Embryonic facial prominence (tissue), 1 donor: Measurements from ENCODE around the gene ABCB9.

Source experiments
- DNase-seq: peaks from one replicate; pipeline ENCODE4 v3.0.0-alpha.2; 2016; ENCODE audit errors: extremely low spot score

The ABCB9 gene

DNA sequence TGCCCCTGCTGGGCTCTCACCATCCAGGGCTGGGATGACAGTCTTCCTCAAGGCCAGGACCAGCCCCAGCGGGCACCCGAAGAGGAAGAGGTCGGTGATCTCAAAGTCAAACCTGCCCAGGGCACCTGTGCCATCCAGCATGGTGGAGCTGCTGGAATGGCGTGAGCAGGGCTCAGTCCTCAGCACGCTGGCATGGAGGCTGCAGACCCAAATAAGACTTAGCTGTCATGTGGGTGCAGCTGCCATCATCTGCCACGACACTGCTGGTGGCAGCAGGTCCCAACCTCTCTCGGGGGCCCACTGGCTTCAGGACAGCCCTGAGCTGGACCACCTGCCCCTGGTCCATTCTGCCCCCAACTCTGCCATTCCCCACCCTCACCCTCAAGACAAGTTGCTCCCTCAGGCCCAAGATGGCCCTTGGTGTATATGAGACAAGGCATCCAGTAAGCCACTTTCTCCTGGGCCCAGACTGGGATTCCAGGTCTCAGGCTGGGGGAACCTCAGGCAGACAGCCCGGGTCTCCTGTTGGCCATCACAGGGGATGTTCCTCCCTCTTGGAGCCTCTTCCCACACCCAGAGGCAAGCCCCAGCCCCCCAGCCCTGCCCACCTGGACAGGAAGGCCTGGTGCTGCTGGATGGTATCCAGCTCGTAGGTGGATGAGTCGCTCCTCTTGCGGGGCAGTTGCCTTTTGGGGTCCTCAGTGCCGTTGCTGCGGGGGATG, 28.7 kb upstream of the ABCB9 start:
- no peak for DNase-seq

DNA sequence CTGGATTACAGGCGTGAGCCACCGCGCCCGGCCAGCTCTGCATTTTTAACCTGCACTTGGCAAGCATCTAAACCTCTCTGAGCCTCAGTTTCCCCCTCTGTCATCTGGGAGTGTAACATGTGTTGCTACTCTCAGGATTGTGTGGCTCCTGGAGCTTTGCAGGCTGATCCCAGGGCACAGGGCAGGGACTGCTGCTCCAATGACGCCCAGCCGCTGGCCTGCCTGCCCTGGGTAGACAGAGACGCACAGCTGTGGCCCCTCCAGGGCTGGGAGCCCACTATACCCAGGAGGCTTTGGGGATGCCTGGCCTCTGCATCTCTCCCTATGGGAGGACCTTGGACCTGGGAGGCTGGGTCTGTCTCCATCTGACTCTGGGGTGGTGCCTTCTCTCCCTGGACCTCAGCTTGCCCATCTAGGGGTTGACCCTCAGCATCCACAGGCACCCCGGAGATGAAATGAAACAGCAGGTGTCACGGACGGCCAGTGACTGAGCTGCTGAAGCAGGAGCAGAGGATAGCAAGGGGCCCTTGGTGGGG, 27.9 kb upstream of the ABCB9 start:
- no peak for DNase-seq

DNA sequence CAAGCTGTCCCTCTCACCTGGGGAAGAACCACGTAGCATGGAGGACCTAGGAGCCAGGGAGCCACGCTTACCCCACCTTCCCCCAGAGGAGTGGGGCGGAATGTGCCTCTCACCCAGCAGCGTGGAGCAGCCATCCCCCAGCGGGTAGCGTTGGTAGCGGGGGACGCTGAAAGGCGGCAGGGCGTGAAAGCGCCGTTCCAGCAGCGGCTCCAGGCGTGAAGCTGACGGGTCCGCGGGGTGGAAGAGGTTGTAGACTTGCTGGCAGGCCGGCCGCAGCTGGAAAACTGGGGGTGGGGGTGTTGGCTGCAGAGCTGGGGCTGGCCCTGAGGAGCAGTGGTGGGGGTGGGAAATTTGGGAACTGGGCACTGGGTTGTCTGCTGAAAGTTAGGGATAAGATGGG, 26.1 kb upstream of the ABCB9 start:
- DNase-seq = no peak

DNA sequence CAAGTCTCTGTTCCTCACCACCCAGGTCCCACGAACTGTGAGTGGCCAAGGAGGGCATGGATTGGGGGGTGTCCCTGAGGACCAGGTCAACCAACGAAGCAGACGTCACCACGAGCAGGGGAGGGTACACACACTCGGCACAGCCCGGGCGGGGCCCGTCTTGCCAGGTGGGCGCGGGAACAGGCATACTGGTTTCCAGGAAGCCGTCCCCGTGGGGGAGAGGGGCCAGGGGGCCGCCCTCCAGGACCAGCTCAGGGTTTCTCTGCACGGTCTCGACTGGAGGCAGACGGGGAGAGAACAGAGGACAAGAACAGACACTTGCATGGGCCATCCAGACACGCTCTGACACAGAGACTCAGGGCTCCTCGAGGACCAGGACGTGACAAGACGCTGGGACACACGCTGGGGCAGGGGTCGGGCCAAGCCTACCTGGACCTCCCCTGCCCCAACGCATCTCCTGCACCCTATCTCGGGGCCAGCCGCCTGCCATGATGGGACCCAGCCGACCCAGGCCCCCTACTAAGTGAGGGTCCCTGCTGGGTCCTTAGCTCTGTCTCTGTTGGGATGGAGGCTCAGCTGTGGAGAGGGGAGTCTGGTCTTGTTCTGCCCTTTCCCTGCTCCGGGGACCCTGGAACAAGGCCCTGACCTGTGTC, 25.5 kb upstream of the ABCB9 start:
- no peak for DNase-seq

DNA sequence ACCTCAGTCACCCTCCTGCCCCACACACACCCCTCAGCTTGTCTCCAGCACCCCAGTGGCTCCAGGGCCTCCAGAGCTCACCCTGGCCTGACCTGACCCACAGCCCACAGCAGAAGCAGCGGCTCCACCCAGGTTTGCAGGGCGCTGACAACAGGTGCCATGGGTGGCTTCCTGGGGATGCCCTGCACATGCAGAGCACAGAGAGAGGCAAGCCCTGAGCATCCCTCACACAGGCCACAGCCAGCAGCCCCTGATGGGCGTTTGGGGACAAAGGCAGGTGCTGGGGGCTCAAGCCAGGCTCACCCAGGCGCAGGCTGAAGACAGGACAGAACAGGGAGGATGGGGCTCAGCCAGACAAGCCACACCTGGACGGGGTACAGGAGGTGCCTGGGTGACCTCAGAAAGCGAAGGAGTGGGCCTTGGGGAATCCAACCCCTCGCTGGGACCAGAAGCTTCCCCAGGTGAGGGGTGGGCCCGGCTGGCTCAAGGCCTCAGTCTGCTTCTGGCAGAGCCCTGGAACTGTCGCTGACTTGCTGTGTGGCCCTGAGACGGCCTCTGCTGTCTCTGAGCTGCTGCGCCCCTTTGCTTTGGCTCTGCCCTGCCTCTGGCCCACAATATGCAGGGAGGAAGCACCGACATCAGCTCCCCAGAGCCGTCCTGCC, 24.8 kb upstream of the ABCB9 start:
- no peak for DNase-seq

DNA sequence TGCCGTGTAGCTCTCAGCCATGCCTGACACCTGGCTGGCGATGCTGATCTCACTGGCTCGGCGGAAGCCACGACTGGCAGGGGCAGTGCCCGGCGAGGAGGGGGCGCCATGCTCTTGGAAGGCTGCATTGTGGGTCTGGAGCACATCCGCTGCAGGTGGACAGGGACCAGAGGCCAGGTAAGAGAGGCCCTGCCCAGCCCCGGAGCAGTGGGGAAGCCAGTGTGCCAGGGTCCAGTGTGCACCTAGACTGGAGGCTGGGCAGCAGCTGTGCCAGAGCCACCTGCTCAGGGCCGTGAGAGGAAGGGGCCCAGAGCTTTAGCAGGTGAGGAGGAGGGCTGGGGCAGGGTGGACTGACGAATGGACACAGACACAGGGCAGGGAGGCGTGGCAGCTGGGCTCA, 24.3 kb upstream of the ABCB9 start:
- DNase-seq = no peak

DNA sequence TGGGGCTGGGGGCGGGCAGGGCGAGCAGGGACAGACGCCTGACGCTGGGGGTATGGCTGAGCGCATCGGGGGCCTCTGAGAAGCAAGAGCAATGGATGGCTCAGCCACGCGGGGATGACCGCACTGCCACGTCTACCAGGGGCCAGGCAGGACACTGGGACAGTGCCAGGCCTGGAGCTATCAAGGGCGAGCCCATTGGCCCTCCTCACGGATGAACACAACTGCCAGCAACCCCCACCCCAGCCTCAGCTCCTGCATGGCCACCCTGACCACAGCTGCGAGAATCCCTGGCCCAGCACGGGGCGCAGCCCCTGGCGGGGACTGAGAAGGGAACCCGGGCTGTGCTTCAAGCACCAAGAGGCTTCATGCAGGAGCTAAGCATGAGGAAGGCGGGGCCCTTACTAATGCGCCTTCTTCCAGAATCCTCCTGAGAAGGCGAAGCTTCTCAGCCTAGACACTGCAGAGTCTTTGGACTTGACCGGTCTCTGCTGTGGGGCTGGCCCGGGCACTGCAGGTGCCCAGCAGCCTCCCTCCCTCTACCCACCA, 23.7 kb upstream of the ABCB9 start:
- DNase-seq = no peak

DNA sequence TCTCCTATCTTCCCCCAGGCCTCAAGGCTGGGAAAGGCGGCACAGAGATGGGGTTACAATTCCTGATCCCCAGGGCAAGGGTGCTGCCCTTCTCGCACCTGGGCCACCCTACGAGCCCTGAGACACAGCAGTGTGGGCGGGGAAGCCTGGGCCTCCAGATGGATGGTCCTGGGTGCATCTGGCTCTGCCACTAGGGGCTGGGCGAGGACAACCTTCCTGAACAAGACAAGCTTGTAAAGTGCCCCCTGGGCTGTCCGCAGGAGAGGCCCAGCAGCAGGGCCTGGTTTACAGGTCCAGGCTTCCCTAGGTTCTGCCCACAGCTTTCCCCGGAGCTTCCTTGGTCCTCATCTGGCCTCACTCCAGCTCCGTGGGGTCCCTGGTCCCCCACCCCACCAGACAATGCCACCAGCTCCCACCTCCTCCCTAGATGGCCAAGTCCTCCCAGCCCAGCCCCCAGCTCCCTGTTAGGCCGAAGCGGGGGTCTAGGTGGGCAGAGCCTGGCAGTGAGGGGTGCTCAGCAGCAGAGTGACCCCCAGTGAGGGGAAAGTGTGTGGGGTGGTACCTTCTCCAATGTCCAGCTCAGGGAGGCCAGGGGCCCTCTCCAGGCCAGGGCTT, 23.1 kb upstream of the ABCB9 start:
- DNase-seq = no peak

DNA sequence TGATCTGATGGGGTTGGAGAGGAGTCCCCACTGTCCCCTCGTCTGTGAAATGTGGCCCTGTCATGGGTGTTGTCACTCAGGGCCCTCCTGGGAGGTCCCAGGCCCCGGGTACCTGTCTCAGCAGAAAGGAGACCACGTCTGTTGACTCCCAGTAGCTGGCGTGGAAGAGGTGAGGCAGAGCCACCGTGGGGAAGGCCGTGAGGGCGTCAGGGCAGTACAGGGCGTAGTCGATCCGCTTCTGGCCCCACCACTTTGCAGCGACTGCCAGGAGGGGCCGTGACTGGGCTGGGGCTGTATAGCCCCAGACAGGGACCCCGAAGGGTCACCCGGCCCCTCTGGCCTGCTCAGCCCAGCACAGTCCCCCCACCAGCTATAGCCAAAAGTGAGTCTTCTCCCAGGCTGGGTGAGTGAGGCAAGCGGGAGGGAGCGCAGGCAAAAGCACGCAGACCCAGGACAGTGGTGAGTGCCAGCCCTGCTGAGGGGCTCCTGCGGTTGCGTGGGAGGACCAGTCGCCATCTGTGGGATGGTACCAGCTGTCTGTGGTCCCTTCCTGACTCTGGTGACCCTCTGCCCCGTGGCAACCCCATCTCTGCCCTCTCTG, 22.4 kb upstream of the ABCB9 start:
- no peak for DNase-seq

DNA sequence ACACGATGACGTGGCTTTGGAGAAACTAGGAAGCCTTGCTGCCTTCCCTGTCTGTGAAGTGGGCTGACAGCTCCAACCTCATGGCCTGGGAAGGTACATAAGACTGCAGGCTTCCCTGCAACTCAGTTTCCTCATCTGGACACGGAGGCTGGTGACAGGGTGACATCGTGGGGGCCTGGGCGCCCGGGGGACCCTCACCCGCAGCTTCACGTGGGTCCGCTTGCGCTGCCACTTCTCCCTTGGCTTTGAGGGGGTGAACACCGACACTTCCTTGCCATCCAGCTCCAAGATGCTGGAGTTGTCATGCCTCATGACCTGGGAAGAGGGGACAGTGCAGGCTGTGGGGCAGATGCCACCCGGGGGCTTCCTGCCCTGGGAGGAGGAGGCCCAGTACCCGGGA, 21.8 kb upstream of the ABCB9 start:
- DNase-seq = no peak

DNA sequence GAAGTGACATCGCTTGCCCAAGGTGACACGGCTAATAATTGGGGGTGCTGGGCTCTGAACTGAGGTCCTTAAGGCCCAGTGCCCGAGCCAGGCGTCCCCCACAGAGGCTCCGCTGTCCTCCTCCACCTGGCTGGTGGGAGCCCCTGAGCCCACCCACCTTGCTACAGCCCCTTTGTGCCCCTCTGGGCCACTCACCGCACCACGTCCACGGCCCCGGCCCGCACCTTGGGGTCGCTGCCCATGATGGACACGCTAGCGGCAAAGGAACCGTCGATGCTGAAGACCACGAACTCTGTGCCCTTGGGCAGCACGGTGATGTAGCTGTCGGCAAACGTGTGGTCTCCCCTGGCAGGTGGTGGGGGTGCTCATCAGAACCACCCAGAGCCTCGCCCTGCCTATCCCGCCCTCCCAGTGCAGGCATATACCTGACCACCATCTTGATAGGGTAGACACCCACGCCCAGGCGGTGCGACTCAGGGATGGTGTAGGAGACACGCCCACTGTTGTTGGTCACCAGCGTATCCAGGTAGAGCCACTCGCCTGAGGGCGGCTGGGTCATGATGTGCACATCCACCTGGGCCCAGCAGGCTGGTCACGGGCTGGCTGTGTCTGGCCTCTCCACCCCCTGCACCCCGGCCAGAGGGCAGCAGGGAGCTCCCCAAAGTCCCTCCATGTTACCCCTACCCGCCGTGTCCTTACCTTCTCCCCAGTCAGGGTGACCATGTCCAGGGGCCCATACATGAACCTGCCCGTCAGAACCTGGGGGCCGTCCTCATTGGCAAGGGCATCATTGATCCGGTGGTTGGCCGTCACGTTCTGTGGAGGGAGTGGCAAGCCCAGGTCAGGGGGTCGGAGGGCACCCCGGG, 21.1 kb upstream of the ABCB9 start:
- no peak for DNase-seq

DNA sequence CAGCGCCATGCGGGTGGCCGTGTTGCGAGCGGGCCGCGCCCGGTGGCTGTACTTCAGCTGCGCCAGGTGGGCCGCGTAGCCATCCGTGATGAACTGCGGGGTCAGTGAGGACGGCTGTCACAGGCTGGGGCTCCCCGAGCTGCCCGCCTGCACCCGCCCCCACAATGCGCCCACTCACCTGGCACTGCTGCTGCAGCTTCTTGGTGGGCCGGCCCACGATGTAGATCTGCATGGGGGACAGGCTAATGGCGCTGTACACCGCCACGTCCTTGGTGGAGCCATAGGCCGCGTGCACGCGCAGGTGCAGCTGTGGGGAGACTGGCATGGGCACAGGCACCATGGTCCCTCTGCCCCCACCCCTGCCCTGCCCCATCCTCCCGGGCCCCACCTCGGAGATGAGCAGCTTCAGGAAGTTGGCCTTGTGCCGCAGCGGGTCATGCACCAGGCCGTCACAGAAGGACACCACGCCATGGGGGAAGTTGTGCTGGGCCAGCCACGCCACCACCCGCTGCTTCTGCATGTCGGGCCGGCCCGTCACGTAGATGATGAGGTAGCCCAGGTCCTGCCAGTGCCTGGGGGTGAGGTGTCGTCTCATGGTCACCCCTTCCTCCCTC, 20.1 kb upstream of the ABCB9 start:
- no peak for DNase-seq

DNA sequence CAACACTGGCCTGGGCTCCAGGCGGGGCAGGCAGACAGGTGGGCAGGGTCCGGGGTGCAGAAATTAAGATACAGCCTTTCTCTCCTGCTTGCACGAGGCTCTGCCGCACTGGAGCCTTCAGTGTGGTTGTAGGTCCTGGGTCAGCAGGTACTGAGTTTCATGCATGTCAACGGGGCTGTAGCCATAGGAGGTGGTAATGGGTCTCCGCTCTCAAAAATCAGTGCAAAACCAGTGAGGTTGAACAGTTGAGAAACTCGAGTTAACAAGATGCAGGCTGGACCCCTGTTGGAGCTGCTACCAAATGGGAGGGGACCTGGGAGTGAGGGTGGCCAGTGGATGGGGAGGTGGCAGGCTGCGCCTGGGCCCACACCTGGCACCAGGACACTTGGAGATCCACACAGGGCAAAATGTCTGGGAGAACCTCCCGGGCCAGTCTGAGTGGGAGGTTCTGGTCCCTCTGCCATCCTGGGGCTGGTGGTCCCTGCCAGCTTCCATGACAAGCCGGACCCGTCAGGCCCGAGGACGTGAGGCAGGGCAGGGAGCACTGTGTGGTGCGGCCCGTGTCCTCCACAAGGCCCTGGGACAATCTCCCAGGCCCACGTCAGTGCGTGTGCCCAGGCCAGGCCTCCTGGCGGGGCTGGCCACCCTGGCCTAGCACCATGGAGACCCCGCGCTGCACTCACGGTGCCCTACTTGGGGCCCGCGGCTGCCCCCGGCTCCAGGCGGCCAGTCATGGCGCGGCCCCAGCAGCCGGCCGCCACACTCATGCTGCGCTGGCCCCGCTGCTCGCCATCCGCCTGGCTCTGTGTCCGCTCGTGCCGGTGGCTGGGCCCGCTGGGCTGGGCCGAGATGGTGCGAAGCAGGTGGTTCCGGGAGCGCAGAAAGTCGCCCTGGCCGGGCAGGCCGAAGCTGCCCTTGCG, 19.3 kb upstream of the ABCB9 start:
- DNase-seq = no peak

DNA sequence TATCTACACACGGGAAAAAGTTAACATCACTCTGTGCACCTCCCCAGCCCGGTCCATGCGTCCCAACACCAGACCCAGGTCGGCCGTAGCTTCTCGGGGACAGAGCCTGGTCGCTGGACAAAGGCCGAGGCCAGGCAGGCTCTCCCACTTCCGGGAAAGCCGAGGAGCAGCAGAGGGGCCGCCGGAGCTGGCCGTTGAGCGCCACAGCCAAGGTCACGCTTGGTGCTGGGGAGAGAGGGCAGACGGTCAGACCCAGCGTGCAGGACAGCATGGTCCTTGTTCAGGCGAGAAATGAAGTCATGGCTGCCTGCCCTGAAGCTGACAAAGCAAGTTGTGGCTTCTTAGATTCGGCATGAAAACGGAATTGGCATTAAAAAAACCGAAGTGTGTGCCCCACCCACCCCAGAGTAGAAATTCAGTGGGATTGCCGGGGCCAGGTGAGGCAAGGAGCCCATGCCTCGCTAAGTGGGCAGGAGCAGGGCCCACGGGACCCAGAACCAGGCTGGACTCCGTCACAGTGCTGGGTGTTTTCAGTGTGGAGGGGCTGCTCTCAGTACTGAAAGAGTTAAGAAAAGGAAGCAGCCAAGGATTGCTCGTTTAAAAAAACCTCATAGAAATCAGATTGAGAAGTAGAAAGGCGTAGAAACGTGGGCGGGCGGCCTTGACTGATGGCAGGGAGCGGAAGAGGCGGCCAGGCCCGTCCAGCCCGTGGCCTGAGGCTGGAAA, 18.5 kb upstream of the ABCB9 start:
- no peak for DNase-seq

DNA sequence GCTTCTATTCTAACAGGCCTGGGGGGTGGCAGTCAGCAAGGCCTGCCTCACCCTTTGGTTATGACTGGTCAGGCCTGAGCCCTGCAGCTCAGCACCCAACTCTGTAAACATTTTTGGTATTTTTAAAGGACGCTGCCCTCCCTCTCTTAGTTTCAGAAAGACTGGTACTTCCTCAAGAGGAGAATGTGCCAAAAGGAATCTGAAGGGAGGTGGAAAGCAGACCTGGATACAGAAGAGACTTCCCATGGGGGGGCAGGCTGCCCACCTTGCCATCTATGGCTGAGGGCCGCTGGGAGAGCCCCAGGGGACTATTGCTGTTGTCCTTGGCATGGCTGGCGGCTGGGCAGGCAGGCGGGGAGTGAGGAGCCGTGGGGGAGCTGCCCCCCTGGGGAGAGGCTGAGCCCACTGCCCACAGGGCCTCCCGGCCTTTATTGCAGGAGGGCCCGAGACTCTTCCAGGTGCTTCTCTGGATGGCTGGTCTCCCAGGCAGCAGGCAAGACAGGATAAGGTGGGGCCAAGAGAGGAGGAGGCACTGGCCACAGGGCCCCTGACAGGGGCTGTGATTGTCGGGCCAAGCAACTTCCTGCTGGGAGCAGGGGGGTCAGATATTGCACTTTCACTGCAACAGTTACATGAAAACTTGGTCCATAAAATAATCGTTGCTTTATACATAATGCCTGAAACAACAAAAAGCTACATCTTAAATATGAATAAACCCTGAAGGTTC, 17.7 kb upstream of the ABCB9 start:
- DNase-seq = no peak

DNA sequence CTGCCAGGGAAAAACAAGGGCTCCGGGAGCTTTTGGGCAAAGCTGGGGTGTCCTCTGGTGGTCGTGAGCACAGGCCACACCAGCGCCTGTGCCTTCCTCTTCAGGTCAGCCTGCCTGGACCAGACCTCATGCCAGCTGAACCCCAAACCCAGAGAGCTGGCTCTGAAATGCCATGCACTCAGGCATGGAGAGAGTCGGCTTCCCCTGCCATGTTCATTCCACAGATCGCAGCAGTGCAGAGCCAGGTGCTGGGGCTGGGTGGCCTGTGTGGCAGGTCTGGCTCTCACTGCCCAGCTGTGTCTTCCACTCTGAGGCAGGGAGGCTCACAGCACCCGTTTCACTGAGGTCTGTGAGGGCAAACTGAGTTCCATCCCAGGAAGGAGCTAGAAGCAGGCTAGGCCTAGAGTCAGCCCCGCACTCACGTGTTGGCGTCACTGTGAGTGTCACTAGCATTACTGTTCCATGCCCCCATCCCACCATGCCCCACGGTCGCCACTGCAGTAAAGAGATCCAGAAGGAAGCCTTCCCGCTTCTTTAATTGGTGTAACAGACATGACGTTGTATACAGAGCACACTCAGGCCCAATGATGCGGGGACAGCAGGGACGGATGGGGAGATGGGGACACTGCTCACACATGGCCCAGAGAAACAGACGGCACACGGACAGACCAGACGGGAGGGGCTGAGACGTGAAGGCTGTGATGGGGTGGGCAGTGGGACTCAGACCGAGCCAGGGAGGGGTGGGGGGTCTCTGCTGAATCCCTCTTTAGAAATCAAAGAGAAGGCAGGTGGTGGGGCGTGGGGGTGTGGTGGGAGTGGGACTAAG, 16.9 kb upstream of the ABCB9 start:
- no peak for DNase-seq

DNA sequence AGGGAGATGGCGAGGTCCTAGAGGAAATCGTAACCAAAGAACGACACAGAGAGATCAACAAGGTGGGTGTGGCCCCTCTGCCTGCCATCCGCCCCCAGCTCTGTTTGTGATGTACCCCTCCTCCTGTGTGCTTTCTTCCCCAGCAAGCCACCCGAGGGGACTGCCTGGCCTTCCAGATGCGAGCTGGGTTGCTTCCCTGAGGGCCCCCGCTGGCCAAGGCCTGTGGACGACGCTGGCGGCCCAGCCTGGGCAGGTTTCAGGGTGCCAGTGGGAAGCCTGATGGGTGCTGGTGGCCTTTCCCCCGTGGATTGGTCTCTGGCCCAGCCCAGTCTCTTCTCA, 16.2 kb upstream of the ABCB9 start:
- no peak for DNase-seq
